Measurements from ENCODE around the gene SAT2. TPM values are rescaled to one million over a fixed set of nuclear protein-coding genes. Genes with fewer than 3 reads are reported as not detected.

The SAT2 gene
- total RNA-seq, 4 donors from 2014 or later, result 69.6 to 126 (median 85.0) TPM

DNA sequence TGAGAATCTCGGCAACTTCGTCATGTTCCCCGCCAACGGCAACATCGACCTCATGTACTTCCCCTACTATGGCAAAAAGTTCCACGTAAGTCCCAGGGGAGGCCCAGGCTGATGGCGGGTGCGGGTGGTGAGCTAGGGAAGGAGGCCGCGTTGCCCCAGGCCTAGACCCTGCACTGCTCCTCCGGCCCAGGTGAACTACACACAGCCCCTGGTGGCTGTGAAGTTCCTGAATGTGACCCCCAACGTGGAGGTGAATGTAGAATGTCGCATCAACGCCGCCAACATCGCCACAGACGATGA, 27.9 kb upstream of the SAT2 start:
- TF ChIP-seq, protein P1, sequence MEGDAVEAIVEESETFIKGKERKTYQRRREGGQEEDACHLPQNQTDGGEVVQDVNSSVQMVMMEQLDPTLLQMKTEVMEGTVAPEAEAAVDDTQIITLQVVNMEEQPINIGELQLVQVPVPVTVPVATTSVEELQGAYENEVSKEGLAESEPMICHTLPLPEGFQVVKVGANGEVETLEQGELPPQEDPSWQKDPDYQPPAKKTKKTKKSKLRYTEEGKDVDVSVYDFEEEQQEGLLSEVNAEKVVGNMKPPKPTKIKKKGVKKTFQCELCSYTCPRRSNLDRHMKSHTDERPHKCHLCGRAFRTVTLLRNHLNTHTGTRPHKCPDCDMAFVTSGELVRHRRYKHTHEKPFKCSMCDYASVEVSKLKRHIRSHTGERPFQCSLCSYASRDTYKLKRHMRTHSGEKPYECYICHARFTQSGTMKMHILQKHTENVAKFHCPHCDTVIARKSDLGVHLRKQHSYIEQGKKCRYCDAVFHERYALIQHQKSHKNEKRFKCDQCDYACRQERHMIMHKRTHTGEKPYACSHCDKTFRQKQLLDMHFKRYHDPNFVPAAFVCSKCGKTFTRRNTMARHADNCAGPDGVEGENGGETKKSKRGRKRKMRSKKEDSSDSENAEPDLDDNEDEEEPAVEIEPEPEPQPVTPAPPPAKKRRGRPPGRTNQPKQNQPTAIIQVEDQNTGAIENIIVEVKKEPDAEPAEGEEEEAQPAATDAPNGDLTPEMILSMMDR (IDR thresholded peaks at IDR 0.05; ENCODE audit: low read depth), result no peak

DNA sequence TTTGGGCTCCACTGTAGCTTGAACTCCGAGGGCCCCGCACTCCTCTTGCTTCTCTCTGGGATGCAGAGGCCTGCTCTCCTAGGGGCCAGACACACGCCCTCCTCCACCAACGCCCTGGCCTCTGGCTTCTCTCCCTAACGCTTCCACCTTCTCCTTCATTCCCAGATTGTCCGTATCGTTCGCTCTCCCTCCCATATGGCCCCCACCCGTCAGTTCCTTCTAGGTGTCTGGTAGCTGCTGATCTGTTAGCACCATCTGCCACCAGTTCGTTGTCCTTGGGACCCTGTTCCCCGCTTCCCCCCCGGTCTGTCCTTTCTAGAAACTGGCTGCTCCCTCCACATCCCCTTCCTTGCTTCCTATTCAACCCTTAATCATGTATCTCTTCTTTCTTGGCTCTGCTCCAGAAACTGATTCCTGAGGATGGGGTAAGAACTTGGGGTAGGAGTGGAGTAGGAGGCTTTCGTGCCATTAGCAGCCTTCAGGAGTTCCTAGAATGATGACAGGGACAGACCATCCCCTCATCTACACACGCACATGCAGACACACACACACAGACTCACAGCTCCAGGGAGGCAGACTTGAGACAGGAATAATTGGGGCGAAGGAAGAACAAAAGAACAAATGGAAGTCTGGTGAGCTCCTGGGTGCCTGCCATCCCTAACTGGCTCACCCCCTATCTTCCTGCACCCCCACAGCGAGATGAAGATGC, 27.4 kb upstream of the SAT2 start:
- TF ChIP-seq, protein P1 (IDR thresholded peaks at IDR 0.05; ENCODE audit: low read depth), result no peak

DNA sequence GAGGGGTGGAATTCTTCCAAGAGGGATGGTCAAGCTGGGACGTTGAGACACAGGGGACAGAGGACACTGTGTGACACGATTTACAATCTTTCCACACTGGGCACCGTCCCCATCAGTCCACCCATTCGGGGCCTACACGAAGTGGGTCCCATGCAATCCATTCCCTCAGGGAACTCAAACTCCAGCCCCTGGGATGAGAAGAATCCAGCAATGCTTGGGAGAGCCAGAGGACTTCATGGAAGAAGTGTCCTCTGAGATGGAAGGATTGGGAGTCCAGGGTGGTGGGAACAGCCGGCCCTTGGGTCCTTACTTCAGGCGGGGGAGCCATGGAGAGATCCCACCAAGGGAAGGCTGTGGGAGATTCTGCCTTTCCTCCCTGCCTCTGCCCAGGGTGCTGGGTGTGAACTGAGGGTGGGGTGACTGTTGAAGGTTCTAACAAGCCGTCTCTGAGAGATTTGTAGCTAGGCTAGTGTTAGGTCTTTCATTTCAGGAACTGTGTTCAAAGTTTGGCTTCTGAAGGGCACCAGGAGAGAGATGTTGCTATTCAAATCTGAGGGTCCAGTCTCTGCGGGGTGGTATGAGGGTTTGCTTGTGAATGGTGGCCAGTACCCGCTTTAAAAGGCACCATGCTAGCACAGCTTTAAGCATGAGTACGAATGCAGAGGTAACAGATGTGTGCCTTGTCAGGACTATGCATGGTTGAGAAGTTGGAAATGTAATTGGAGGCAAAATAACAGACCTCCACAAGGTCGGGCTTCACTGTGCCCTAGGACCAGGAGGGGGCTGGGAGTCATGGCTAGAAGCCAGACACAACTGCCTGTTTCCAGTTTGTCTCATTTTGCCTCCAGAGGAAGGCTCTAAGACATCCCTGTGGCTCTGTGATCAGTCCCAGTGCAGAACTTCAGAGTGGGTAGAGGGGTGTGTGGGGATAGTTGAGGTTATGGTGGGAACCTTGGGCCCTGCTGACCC, 25.1 kb upstream of the SAT2 start:
- TF ChIP-seq, protein P1 (IDR thresholded peaks at IDR 0.05; ENCODE audit: low read depth), result no peak

DNA sequence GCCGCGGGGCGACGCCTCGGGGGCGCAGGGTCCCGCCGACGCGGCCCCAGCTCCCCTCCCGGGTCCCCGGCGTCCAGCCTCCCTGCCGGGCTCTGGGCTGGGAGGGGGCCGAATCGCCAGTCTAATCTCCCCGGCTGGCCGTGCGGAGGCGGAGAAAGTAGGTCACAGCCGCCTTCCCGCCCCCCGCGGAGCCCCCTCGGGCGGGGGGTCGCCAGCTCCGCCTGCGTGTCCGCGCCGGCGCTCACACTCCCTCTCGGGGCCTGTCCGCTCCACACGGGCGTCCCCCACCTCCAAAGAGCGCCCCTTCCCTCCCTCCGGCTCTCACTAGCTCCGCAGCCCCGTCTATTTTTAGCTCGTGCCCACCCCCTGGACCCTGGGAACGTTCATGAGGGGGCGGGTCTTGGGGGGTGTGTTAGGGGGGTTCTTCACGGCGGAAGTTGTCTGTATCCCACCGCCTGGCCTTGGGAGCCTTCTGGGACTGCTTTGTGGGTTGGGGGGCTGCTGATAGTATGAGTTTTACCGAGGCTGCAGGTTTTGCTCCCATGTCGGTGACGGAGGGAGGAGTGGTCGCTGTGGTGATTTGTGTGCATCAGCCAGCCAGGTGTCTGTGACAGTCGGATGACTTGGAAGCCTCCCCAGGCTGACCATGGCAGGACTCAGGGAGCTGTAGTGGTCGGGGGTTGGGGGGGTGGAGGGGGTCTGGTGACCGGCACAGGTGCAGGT, 24.2 kb upstream of the SAT2 start:
- TF ChIP-seq, protein P1 (IDR thresholded peaks at IDR 0.05; ENCODE audit: low read depth), result no peak

DNA sequence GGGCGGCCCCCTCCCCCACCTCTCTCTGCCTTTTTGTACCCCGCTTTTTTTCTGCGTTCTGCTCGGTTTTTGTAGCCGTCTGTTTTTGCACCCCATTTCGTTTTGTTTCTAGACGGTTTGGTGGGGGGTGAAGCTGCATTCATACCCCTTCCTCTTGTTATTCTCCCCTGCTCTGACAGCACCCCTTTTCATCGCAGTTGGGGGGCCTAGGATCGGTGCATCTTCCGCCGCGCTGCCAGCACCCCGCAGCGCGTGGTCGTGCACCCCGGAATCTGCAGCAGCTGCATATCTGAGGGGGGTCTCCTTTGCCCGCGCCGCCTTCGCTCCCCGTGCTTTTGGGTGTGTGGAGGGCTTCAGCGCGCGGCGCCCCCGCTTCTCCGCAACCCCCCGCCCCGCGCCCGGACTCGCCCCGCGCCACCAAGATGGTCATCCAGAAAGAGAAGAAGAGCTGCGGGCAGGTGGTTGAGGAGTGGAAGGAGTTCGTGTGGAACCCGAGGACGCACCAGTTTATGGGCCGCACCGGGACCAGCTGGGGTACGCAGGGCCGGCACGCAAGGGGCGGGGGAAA, 23.6 kb upstream of the SAT2 start:
- TF ChIP-seq, protein P1 (IDR thresholded peaks at IDR 0.05; ENCODE audit: low read depth), result no peak

DNA sequence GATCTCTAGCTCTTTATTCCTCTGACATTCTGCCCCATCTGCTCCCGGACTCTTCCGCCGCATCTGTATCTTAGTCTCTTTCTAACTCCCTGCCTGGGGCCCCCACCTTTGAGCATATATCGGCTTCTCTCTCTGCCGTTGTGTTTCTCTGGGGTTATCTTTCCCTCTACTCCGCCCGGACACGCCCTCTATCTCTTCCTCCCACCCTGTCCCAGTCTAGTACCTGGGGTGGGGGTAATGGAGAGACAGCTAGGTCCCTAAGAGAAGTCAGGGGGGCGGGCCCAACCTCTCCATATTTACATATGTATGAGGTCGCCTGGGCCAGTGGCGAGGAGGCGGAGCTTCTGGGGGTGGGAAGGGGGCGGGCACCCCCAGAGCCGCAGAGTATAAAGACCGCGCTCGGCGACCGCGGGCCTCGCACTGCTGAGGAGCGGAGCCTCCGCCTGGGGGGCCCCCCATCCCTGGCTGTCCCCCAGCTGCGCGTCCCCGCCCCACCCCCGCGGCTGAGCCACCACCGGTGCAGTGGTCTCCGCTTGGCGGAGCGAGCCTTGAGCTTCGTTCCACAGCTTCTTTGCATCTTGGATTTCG, 23.0 kb upstream of the SAT2 start, which contains the start of gene ATP1B2:
TSS of gene ATP1B2 (plus strand) at position 418 of the 588 bp plus-strand sequence. CDS start 593 bp downstream, outside the sequence.
- TF ChIP-seq, protein P1 (IDR thresholded peaks at IDR 0.05; ENCODE audit: low read depth), result no peak
